Measurements from ENCODE around the gene CEP72.
"Not testable (repeated sequence)": the region's sequence is repeated elsewhere in the genome, so short reads cannot be mapped to it uniquely, and the experiment has no call there.

Gene CEP72

GRCh38 chr5:611731-612486 is at the start of gene CEP72:
Gene CEP72 (plus strand): TSS chr5:612340. CDS start chr5:612362, 22 bp downstream.
- DNase-seq (ENCODE audit: low read depth) = peak; percentile 64

GRCh38 chr5:565782-566440 is 46.2 kb upstream of the CEP72 start:
- no peak for DNase-seq (ENCODE audit: low read depth)

GRCh38 chr5:566636-567309 is 45.4 kb upstream of the CEP72 start:
- no peak for DNase-seq (ENCODE audit: low read depth)

GRCh38 chr5:567664-568060 is 44.5 kb upstream of the CEP72 start:
- no peak for DNase-seq (ENCODE audit: low read depth)

- no peak for DNase-seq (ENCODE audit: low read depth)
These were observed 43.9 kb upstream of the CEP72 start for GRCh38 chr5:568061-568781.

- no peak for DNase-seq (ENCODE audit: low read depth)
These were observed 43.3 kb upstream of the CEP72 start for GRCh38 chr5:568809-569208.

- DNase-seq (ENCODE audit: low read depth) = no peak
These were observed 42.7 kb upstream of the CEP72 start for GRCh38 chr5:569358-569867.

- DNase-seq (ENCODE audit: low read depth) = no peak
These were observed 42.2 kb upstream of the CEP72 start for GRCh38 chr5:569868-570361.

GRCh38 chr5:570446-570845 is 41.7 kb upstream of the CEP72 start:
- DNase-seq (ENCODE audit: low read depth) = no peak

GRCh38 chr5:570886-571285 is 41.3 kb upstream of the CEP72 start:
- no peak for DNase-seq (ENCODE audit: low read depth)

GRCh38 chr5:571791-572190 is 40.3 kb upstream of the CEP72 start:
- DNase-seq (ENCODE audit: low read depth) = no peak

GRCh38 chr5:572398-573019 is 39.6 kb upstream of the CEP72 start:
- DNase-seq (ENCODE audit: low read depth) = no peak

GRCh38 chr5:573206-573605 is 38.9 kb upstream of the CEP72 start:
- no peak for DNase-seq (ENCODE audit: low read depth)

GRCh38 chr5:573976-574375 is 38.2 kb upstream of the CEP72 start:
- DNase-seq (ENCODE audit: low read depth) = no peak

- DNase-seq (ENCODE audit: low read depth) = no peak
These were observed 37.2 kb upstream of the CEP72 start for GRCh38 chr5:574906-575305.

- DNase-seq (ENCODE audit: low read depth) = no peak
These were observed 36.5 kb upstream of the CEP72 start for GRCh38 chr5:575636-576035.

- DNase-seq (ENCODE audit: low read depth) = not testable (repeated sequence)
These were observed 34.9 kb upstream of the CEP72 start for GRCh38 chr5:577214-577613.

GRCh38 chr5:577800-578199 is 34.3 kb upstream of the CEP72 start:
- no peak for DNase-seq (ENCODE audit: low read depth)

GRCh38 chr5:579211-579610 is 32.9 kb upstream of the CEP72 start:
- DNase-seq (ENCODE audit: low read depth) = no peak

GRCh38 chr5:579746-580366 is 32.3 kb upstream of the CEP72 start:
- no peak for DNase-seq (ENCODE audit: low read depth)

- DNase-seq (ENCODE audit: low read depth) = no peak
These were observed 31.7 kb upstream of the CEP72 start for GRCh38 chr5:580436-580835.

Measured in GM04504 (cell line).